Panc1 (cell line): Measurements from ENCODE around the gene MFAP4. TPM values are rescaled to one million over a fixed set of nuclear protein-coding genes. Genes with fewer than 3 reads are reported as not detected.

ENCODE experiments used
- ATAC-seq: fragments of 200-7000 bp; cut with Tn5 transposase; 2 replicates; pipeline ENCODE4 v1.9.1; 2020; ENCODE audit warnings: mild to moderate bottlenecking, moderate library complexity
- BruUV-seq: library from RNA; stranded (reverse); fragments of 400-500 nt; replicated peaks from 2 replicates; lab custom pipeline; 2021; lab: Mats Ljungman, UMichigan
- CTCF ChIA-PET: fragments of 300-600 bp; sonication (Branson Sonifier 250); formaldehyde crosslinking; loops from one replicate; lab custom pipeline; 2022; ENCODE audit warnings: antibody characterized with exemption; lab: Charles Lee
- POLR2A ChIA-PET: fragments of 300-600 bp; sonication (Branson Sonifier 250); formaldehyde crosslinking; loops from one replicate; lab custom pipeline; 2022; ENCODE audit warnings: antibody characterized with exemption; lab: Charles Lee
- DNase-seq: peaks from one replicate; pipeline ENCODE4 v3.0.0-alpha.2; 2010; ENCODE audit warnings: low read depth, low spot score
- H3K27ac ChIP-seq: 2 replicates; pipeline ENCODE4 v1.5.1; 2011; ENCODE audit warnings: mild to moderate bottlenecking, low read length, inconsistent platforms
- H3K27me3 ChIP-seq: fragments of 200-500 bp; sonication (Bioruptor generic); 2 replicates; pipeline ENCODE4 v1.6.0; 2014; ENCODE audit warnings: low read length, inconsistent platforms; ENCODE audit not compliant: control insufficient read depth, insufficient read depth
- H3K36me3 ChIP-seq: fragments of 200-500 bp; sonication (Bioruptor generic); 2 replicates; pipeline ENCODE4 v1.5.1; 2014; ENCODE audit warnings: inconsistent platforms, mild to moderate bottlenecking, low read length, moderate library complexity; ENCODE audit not compliant: control insufficient read depth, insufficient read depth
- H3K4me1 ChIP-seq: 2 replicates; pipeline ENCODE4 v1.5.1; 2011; ENCODE audit warnings: inconsistent platforms, mild to moderate bottlenecking, low read length, moderate library complexity; ENCODE audit not compliant: control insufficient read depth, insufficient read depth
- H3K4me3 ChIP-seq, 2 experiments: 2 replicates each; pipeline ENCODE4 v1.5.1; 2011 to 2012; ENCODE audit warnings: low read depth in 2 of 2, low read length in 2 of 2, mild to moderate bottlenecking in 2 of 2, inconsistent platforms in 1 of 2, moderate library complexity in 1 of 2
- H3K9me3 ChIP-seq: fragments of 200-500 bp; sonication (Bioruptor generic); 2 replicates; pipeline ENCODE4 v1.5.1; 2014; ENCODE audit warnings: low read depth, mild to moderate bottlenecking, inconsistent platforms, low read length, moderate library complexity; ENCODE audit not compliant: control insufficient read depth, insufficient read depth
- POLR2AphosphoS5 ChIP-seq: IDR thresholded peaks from 2 replicates; pipeline ENCODE4 v1.6.1; 2012; ENCODE audit warnings: mild to moderate bottlenecking, low read depth, low read length, moderate library complexity
- SIN3A ChIP-seq: IDR thresholded peaks from 2 replicates; pipeline ENCODE4 v1.6.1; 2012; ENCODE audit warnings: low read depth, mild to moderate bottlenecking, low read length, moderate library complexity, borderline replicate concordance; ENCODE audit not compliant: insufficient read depth
- TCF7L2 ChIP-seq: IDR thresholded peaks from 2 replicates; pipeline ENCODE4 v1.6.1; 2011; ENCODE audit warnings: mild to moderate bottlenecking, low read depth, low read length, inconsistent platforms
- in situ Hi-C: cut with HindIII; loops from 2 replicates; pipeline ENCODE4 v1.10.0; 2016; ENCODE audit warnings: low sequenced_read_pairs, low pct_unique_long_range_greater_than_20kb
- intact Hi-C: fragments of 100-400 bp; cut with micrococcal nuclease; formaldehyde crosslinking; loops from one replicate; pipeline ENCODE4 v1.10.0; 2022; ENCODE audit not compliant: unreplicated experiment
- total RNA-seq: library from RNA; stranded (reverse); gene quantifications from one replicate; pipeline ENCODE4 v1.2.1, GENCODE V29; 2021; ENCODE audit not compliant: unreplicated experiment
- TF ChIP-seq, protein P1 (sequence below): fragments of 450-650 bp; IDR thresholded peaks from 2 replicates; pipeline ENCODE4 v1.5.1; 2017; ENCODE audit warnings: mild to moderate bottlenecking
- TF ChIP-seq, protein P2 (sequence below), 2 experiments: IDR thresholded peaks; 2 replicates each; pipeline ENCODE4 v1.6.1; 2011 to 2012; ENCODE audit warnings: low read depth in 2 of 2, control low read depth in 1 of 2, low read length in 1 of 2, mild to moderate bottlenecking in 1 of 2, moderate library complexity in 1 of 2; ENCODE audit not compliant: insufficient read depth in 1 of 2

Gene MFAP4
- total RNA-seq, 1 experiment from 2014 or later: 0.92 TPM

- Histone ChIP-seq H3K4me1 (peaks cover 12% of the 10 kb centered on the region), H3K27ac (no peak overlapping the region), H3K36me3 (no peaks in the 10 kb centered on the region), H3K9me3 (no peaks in the 10 kb centered on the region), H3K4me3 (no peak overlapping the region), H3K27me3 (no peaks in the 10 kb centered on the region)
- CTCF ChIA-PET: no interaction called here
- TF ChIP-seq TCF7L2 (no peak), POLR2AphosphoS5 (no peak), SIN3A (no peak)
- TF ChIP-seq, protein P1, sequence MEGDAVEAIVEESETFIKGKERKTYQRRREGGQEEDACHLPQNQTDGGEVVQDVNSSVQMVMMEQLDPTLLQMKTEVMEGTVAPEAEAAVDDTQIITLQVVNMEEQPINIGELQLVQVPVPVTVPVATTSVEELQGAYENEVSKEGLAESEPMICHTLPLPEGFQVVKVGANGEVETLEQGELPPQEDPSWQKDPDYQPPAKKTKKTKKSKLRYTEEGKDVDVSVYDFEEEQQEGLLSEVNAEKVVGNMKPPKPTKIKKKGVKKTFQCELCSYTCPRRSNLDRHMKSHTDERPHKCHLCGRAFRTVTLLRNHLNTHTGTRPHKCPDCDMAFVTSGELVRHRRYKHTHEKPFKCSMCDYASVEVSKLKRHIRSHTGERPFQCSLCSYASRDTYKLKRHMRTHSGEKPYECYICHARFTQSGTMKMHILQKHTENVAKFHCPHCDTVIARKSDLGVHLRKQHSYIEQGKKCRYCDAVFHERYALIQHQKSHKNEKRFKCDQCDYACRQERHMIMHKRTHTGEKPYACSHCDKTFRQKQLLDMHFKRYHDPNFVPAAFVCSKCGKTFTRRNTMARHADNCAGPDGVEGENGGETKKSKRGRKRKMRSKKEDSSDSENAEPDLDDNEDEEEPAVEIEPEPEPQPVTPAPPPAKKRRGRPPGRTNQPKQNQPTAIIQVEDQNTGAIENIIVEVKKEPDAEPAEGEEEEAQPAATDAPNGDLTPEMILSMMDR: no peak
- TF ChIP-seq, protein P2, sequence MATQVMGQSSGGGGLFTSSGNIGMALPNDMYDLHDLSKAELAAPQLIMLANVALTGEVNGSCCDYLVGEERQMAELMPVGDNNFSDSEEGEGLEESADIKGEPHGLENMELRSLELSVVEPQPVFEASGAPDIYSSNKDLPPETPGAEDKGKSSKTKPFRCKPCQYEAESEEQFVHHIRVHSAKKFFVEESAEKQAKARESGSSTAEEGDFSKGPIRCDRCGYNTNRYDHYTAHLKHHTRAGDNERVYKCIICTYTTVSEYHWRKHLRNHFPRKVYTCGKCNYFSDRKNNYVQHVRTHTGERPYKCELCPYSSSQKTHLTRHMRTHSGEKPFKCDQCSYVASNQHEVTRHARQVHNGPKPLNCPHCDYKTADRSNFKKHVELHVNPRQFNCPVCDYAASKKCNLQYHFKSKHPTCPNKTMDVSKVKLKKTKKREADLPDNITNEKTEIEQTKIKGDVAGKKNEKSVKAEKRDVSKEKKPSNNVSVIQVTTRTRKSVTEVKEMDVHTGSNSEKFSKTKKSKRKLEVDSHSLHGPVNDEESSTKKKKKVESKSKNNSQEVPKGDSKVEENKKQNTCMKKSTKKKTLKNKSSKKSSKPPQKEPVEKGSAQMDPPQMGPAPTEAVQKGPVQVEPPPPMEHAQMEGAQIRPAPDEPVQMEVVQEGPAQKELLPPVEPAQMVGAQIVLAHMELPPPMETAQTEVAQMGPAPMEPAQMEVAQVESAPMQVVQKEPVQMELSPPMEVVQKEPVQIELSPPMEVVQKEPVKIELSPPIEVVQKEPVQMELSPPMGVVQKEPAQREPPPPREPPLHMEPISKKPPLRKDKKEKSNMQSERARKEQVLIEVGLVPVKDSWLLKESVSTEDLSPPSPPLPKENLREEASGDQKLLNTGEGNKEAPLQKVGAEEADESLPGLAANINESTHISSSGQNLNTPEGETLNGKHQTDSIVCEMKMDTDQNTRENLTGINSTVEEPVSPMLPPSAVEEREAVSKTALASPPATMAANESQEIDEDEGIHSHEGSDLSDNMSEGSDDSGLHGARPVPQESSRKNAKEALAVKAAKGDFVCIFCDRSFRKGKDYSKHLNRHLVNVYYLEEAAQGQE (IDR thresholded peaks at IDR 0.05; ENCODE audit: insufficient read depth in 1 of 2, low read depth in 2 of 2, low read length in 1 of 2): no peak
- no TSS peak for BruUV-seq
- POLR2A ChIA-PET: no interaction called here
- in situ Hi-C loops: no loop called here
- no peak for DNase-seq
- ATAC-seq: no peak; the same call in 1 of the 2 replicates
- intact Hi-C loops: no loop called here
Measured at GRCh38 chr17:19342611-19343255, 44.3 kb downstream of the MFAP4 start.

DNA sequence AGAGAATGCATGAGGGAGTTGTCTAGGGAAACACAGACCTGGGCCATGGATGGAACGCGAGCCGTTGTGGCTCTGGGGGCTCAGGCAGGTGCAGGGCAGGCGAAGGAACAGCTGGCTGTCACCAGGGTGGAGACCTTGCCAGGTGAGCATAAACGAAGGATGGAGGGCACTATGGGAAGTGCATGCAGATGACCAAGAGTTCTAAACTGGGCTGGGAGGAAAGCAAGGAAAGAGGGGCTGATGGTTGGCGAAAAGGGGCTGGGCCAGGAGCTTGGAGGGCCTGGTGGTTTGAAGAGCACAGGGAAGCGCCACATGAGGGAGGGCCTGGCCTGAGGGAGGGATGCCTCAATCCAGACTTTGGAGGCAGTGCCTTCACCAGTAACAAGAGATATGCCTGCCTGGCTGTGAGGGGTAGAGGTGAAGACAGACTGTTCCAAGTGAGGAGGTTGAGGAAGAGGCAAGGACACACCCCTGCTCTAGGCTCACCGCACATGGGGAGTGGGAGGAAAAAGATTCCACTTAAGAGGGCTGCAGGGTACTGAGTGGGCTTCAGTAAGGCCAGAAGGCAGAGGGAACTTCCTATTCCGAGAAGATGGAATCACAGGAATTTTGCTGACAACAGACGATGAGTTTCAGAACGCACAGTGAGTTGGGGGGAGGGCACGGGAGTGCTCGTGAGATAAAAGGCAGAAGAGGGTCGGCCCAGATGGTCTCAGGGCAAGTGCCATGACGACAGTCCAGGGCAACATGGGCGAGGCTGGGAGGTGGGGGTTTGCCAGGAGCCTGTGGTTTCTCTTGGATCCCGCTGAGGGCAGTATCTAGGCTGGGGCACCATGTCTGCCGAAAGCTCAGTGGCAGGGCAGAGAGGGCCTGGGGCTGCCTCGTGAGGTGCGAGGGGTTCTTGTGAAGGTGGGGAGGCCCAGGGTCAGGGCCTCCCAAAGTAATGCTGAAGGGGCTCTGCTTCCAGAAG lies 45.1 kb downstream of the MFAP4 start:
- CTCF ChIA-PET: no interaction called here
- no peak for ATAC-seq
- POLR2A ChIA-PET: no interaction called here

More for the DNA sequence above, 45.1 kb downstream of the MFAP4 start:
- in situ Hi-C loops: no loop called here
- H3K27me3 ChIP-seq: no peaks in the 10 kb centered on the region
- peaks cover 6% of the 10 kb centered on the region for H3K4me1 ChIP-seq
- no peak for TF ChIP-seq TCF7L2
- no peak for TF ChIP-seq SIN3A
- TF ChIP-seq, protein P1: no peak
- TF ChIP-seq, protein P2 (IDR thresholded peaks at IDR 0.05; ENCODE audit: insufficient read depth in 1 of 2, low read depth in 2 of 2, low read length in 1 of 2): no peak
- no peak for TF ChIP-seq POLR2AphosphoS5
- no peak for DNase-seq
- no TSS peak for BruUV-seq
- H3K9me3 ChIP-seq: no peaks in the 10 kb centered on the region
- no peak overlapping the region for H3K4me3 ChIP-seq
- no peaks in the 10 kb centered on the region for H3K36me3 ChIP-seq
- intact Hi-C loops: no loop called here
- H3K27ac ChIP-seq: no peak overlapping the region
